Neural cell (in vitro differentiated cells): ENCODE results near the gene TFF2. TPM values are rescaled to one million over a fixed set of nuclear protein-coding genes. Genes with fewer than 3 reads are reported as not detected.

ENCODE experiments used
- H2AFZ ChIP-seq: fragments of 200-600, 300-800 bp; sonication (generic), shearing (Covaris generic); 2 replicates; pipeline ENCODE4 v1.6.0; 2014; ENCODE audit warnings: low read depth, mild to moderate bottlenecking, antibody characterized with exemption, low read length, moderate library complexity
- H3F3A ChIP-seq: fragments of 200-600 bp; shearing (Covaris generic); 2 replicates; pipeline ENCODE4 v1.6.1; 2016; ENCODE audit warnings: mild to moderate bottlenecking, moderate library complexity, mixed read lengths, antibody characterized with exemption, low read length; ENCODE audit not compliant: insufficient read depth, poor library complexity, severe bottlenecking
- H3K27ac ChIP-seq: fragments of 200-600, 300-800 bp; sonication (generic), shearing (Covaris generic); 2 replicates; pipeline ENCODE4 v1.5.1; 2014; ENCODE audit warnings: mild to moderate bottlenecking, low read length, moderate library complexity
- H3K27me3 ChIP-seq: fragments of 300-800, 200-600 bp; sonication (generic), shearing (Covaris generic); 2 replicates; pipeline ENCODE4 v1.6.0; 2014; ENCODE audit warnings: mild to moderate bottlenecking, low read depth, low read length, moderate library complexity; ENCODE audit not compliant: insufficient read depth
- H3K36me3 ChIP-seq: fragments of 300-800, 200-600 bp; sonication (generic), shearing (Covaris generic); 2 replicates; pipeline ENCODE4 v1.5.1; 2014; ENCODE audit warnings: mild to moderate bottlenecking, antibody characterized with exemption, low read length, moderate library complexity; ENCODE audit not compliant: insufficient read depth
- H3K4me2 ChIP-seq: fragments of 300-800, 200-600 bp; sonication (generic), shearing (Covaris generic); 2 replicates; pipeline ENCODE4 v1.6.0; 2014; ENCODE audit warnings: mild to moderate bottlenecking, low read length
- H3K4me3 ChIP-seq: fragments of 300-800, 200-600 bp; sonication (generic), shearing (Covaris generic); 2 replicates; pipeline ENCODE4 v1.5.1; 2014; ENCODE audit warnings: mild to moderate bottlenecking, low read length, moderate library complexity
- H3K79me2 ChIP-seq: fragments of 200-600 bp; shearing (Covaris generic); replicated peaks from 2 replicates; pipeline ENCODE4 v1.6.0; 2014; ENCODE audit warnings: mild to moderate bottlenecking, low read length, moderate library complexity; ENCODE audit not compliant: insufficient read depth
- H3K9ac ChIP-seq: fragments of 300-800, 200-600 bp; sonication (generic), shearing (Covaris generic); 2 replicates; pipeline ENCODE4 v1.6.1; 2016; ENCODE audit warnings: mild to moderate bottlenecking, low read length, mixed read lengths
- H3K9me2 ChIP-seq: fragments of 200-600 bp; shearing (Covaris generic); 2 replicates; pipeline ENCODE4 v1.6.1; 2016; ENCODE audit warnings: mild to moderate bottlenecking, low read length, mixed read lengths; ENCODE audit not compliant: insufficient read depth
- H3K9me3 ChIP-seq: fragments of 200-600, 300-800 bp; sonication (generic), shearing (Covaris generic); 2 replicates; pipeline ENCODE4 v1.6.1; 2016; ENCODE audit warnings: mild to moderate bottlenecking, mixed run types, low read length, moderate library complexity, mixed read lengths
- H4K20me1 ChIP-seq: fragments of 200-600 bp; shearing (Covaris generic); 2 replicates; pipeline ENCODE4 v1.6.1; 2016; ENCODE audit warnings: mild to moderate bottlenecking, mixed run types; ENCODE audit not compliant: insufficient read depth
- CTCF ChIP-seq: fragments of 450-650 bp; IDR thresholded peaks from 2 replicates; pipeline ENCODE4 v1.5.1; 2014; ENCODE audit warnings: antibody characterized with exemption, mild to moderate bottlenecking, moderate library complexity; ENCODE audit not compliant: poor library complexity, severe bottlenecking
- EP300 ChIP-seq: fragments of 450-650 bp; conservative IDR thresholded peaks from 2 replicates; pipeline ENCODE4 v1.6.1; 2014; ENCODE audit warnings: antibody characterized with exemption, mild to moderate bottlenecking, moderate library complexity; ENCODE audit not compliant: poor library complexity, severe bottlenecking
- EZH2 ChIP-seq: fragments of 200-600, 300-800 bp; shearing (Covaris generic), sonication (generic); IDR thresholded peaks from 2 replicates; pipeline ENCODE4 v1.6.1; 2014; ENCODE audit warnings: antibody characterized with exemption, low read length, borderline replicate concordance, mild to moderate bottlenecking; ENCODE audit not compliant: insufficient read depth, poor library complexity, severe bottlenecking
- MXI1 ChIP-seq: fragments of 450-650 bp; conservative IDR thresholded peaks from 2 replicates; pipeline ENCODE4 v1.6.1; 2014; ENCODE audit warnings: antibody characterized with exemption, mild to moderate bottlenecking; ENCODE audit not compliant: poor library complexity, severe bottlenecking
- POLR2AphosphoS5 ChIP-seq: IDR thresholded peaks from 2 replicates; pipeline ENCODE4 v1.6.1; 2012
- RAD21 ChIP-seq: fragments of 450-650 bp; conservative IDR thresholded peaks from 2 replicates; pipeline ENCODE4 v1.6.1; 2014; ENCODE audit warnings: antibody characterized with exemption, mild to moderate bottlenecking, moderate library complexity
- SMC3 ChIP-seq: fragments of 450-650 bp; conservative IDR thresholded peaks from 2 replicates; pipeline ENCODE4 v1.6.1; 2014; ENCODE audit warnings: antibody characterized with exemption, mild to moderate bottlenecking, moderate library complexity; ENCODE audit not compliant: poor library complexity
- TAF1 ChIP-seq: IDR thresholded peaks from 2 replicates; pipeline ENCODE4 v1.6.1; 2012; ENCODE audit warnings: low read depth
- polyA plus RNA-seq: library from polyadenylated mRNA; depleted of rRNA; stranded (reverse); fragments of >200 nt; gene quantifications from 2 replicates; pipeline ENCODE4 v1.2.3, GENCODE V29; 2014
- TF ChIP-seq, protein P1 (sequence below): IDR thresholded peaks from 2 replicates; pipeline ENCODE4 v1.6.1; 2012; ENCODE audit warnings: borderline replicate concordance

The TFF2 gene
- polyA plus RNA-seq, 1 donor from 2014 or later, result not detected

- Histone ChIP-seq H3K79me2 (no peaks in the 10 kb centered on the region), H2AFZ (no peak overlapping the region), H3K9ac (no peak overlapping the region), H3K4me2 (no peak overlapping the region), H4K20me1 (no peaks in the 10 kb centered on the region), H3K27ac (no peak overlapping the region), H3K27me3 (no peaks in the 10 kb centered on the region), H3K4me3 (no peak overlapping the region), H3F3A (no peaks in the 10 kb centered on the region), H3K9me3 (no peaks in the 10 kb centered on the region), H3K9me2 (no peaks in the 10 kb centered on the region), H3K36me3 (no peaks in the 10 kb centered on the region)
- no peak for TF ChIP-seq EP300
- TF ChIP-seq, protein P1, sequence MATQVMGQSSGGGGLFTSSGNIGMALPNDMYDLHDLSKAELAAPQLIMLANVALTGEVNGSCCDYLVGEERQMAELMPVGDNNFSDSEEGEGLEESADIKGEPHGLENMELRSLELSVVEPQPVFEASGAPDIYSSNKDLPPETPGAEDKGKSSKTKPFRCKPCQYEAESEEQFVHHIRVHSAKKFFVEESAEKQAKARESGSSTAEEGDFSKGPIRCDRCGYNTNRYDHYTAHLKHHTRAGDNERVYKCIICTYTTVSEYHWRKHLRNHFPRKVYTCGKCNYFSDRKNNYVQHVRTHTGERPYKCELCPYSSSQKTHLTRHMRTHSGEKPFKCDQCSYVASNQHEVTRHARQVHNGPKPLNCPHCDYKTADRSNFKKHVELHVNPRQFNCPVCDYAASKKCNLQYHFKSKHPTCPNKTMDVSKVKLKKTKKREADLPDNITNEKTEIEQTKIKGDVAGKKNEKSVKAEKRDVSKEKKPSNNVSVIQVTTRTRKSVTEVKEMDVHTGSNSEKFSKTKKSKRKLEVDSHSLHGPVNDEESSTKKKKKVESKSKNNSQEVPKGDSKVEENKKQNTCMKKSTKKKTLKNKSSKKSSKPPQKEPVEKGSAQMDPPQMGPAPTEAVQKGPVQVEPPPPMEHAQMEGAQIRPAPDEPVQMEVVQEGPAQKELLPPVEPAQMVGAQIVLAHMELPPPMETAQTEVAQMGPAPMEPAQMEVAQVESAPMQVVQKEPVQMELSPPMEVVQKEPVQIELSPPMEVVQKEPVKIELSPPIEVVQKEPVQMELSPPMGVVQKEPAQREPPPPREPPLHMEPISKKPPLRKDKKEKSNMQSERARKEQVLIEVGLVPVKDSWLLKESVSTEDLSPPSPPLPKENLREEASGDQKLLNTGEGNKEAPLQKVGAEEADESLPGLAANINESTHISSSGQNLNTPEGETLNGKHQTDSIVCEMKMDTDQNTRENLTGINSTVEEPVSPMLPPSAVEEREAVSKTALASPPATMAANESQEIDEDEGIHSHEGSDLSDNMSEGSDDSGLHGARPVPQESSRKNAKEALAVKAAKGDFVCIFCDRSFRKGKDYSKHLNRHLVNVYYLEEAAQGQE, result no peak
- no peak for TF ChIP-seq POLR2AphosphoS5
- no peak for TF ChIP-seq MXI1
- TF ChIP-seq RAD21, result no peak
- no peak for TF ChIP-seq SMC3
- no peak for TF ChIP-seq EZH2
- no peak for TF ChIP-seq CTCF
- no peak for TF ChIP-seq TAF1
These were observed 32.5 kb upstream of the TFF2 start for GRCh38 chr21:42383331-42383730.

DNA sequence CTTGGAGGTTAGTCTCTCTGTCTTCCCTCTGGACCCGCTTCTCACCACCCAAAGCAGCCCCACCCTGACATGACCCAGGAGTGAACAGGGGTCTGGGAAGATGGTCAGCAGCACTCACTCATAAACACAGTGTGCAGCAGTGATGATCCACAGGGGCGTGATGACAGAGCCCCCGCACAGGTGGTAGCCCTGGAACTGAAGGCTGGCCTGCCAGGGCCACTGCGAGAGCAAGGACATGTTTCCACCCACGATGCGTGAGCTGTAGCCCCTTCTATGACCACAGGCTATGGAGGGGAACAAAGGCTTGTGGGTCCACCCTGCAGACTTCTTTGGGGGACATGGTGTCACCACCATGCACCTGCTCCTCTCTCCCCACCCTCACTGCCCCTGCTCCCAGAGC lies 32.1 kb upstream of the TFF2 start:
- Histone ChIP-seq H3K27ac (no peak overlapping the region), H3K36me3 (no peaks in the 10 kb centered on the region), H3K4me3 (no peak overlapping the region), H3K79me2 (no peaks in the 10 kb centered on the region), H2AFZ (no peak overlapping the region), H4K20me1 (no peaks in the 10 kb centered on the region), H3K27me3 (no peaks in the 10 kb centered on the region), H3K9me3 (no peaks in the 10 kb centered on the region), H3K9ac (no peak overlapping the region), H3F3A (no peaks in the 10 kb centered on the region), H3K4me2 (no peak overlapping the region), H3K9me2 (no peaks in the 10 kb centered on the region)
- TF ChIP-seq, protein P1, result no peak
- no peak for TF ChIP-seq EZH2
- TF ChIP-seq SMC3, result no peak
- no peak for TF ChIP-seq POLR2AphosphoS5
- no peak for TF ChIP-seq RAD21
- no peak for TF ChIP-seq MXI1
- TF ChIP-seq CTCF, result no peak
- no peak for TF ChIP-seq TAF1
- no peak for TF ChIP-seq EP300
